H9 (cell line): ENCODE data around the gene DENND4A. TPM values are rescaled to one million over a fixed set of nuclear protein-coding genes. Genes with fewer than 3 reads are reported as not detected.

Experiments used
- DNase-seq: peaks from one replicate; pipeline ENCODE4 v3.0.0-alpha.2; 2017
- H2AFZ ChIP-seq: one replicate; pipeline ENCODE4 v1.6.1; 2013; ENCODE audit warnings: mild to moderate bottlenecking, low read length, control low read depth, moderate library complexity
- H2AK5ac ChIP-seq: 2 replicates; pipeline ENCODE4 v1.6.1; 2013; ENCODE audit warnings: low read length, control low read depth, mixed read lengths; ENCODE audit not compliant: insufficient read length
- H2BK120ac ChIP-seq: one replicate; pipeline ENCODE4 v1.6.1; 2013; ENCODE audit warnings: low read depth, mild to moderate bottlenecking, low read length, control low read depth, inconsistent platforms; ENCODE audit not compliant: poor library complexity, severe bottlenecking
- H2BK12ac ChIP-seq: 2 replicates; pipeline ENCODE4 v1.6.1; 2013; ENCODE audit warnings: low read length, control low read depth, mixed read lengths, low read depth; ENCODE audit not compliant: insufficient read length
- H2BK15ac ChIP-seq: 2 replicates; pipeline ENCODE4 v1.6.1; 2013; ENCODE audit warnings: low read depth, low read length, control low read depth
- H2BK20ac ChIP-seq: one replicate; pipeline ENCODE4 v1.6.1; 2013; ENCODE audit warnings: low read depth, mild to moderate bottlenecking, low read length, control low read depth, inconsistent platforms; ENCODE audit not compliant: poor library complexity, severe bottlenecking
- H2BK5ac ChIP-seq: 2 replicates; pipeline ENCODE4 v1.6.1; 2013; ENCODE audit warnings: low read length, control low read depth, mixed read lengths; ENCODE audit not compliant: insufficient read length
- H3K14ac ChIP-seq: 2 replicates; pipeline ENCODE4 v1.6.1; 2013; ENCODE audit warnings: low read length, control low read depth; ENCODE audit not compliant: insufficient read depth
- H3K18ac ChIP-seq: 2 replicates; pipeline ENCODE4 v1.6.1; 2013; ENCODE audit warnings: low read depth, mild to moderate bottlenecking, mixed read lengths, low read length, control low read depth; ENCODE audit not compliant: insufficient read length
- H3K23ac ChIP-seq: 2 replicates; pipeline ENCODE4 v1.6.1; 2013; ENCODE audit warnings: low read length, control low read depth, mixed read lengths, low read depth; ENCODE audit not compliant: insufficient read length
- H3K23me2 ChIP-seq: 2 replicates; pipeline ENCODE4 v1.6.1; 2013; ENCODE audit warnings: low read depth, mild to moderate bottlenecking, mixed read lengths, low read length, control low read depth; ENCODE audit not compliant: insufficient read length, poor library complexity, severe bottlenecking
- H3K27ac ChIP-seq: 2 replicates; pipeline ENCODE4 v1.5.1; 2013; ENCODE audit warnings: low read length, control low read depth, mixed read lengths, low read depth; ENCODE audit not compliant: insufficient read length
- H3K27me3 ChIP-seq: 2 replicates; pipeline ENCODE4 v1.6.1; 2013; ENCODE audit warnings: low read length, control low read depth, inconsistent platforms; ENCODE audit not compliant: insufficient read depth
- H3K4ac ChIP-seq: 2 replicates; pipeline ENCODE4 v1.6.1; 2013; ENCODE audit warnings: low read depth, mild to moderate bottlenecking, control low read depth, inconsistent platforms, low read length, moderate library complexity
- H3K4me1 ChIP-seq: 2 replicates; pipeline ENCODE4 v1.6.1; 2013; ENCODE audit warnings: low read length, control low read depth, inconsistent platforms; ENCODE audit not compliant: insufficient read depth
- H3K4me2 ChIP-seq: 2 replicates; pipeline ENCODE4 v1.6.1; 2013; ENCODE audit warnings: low read length, control low read depth, mixed read lengths; ENCODE audit not compliant: insufficient read length, insufficient read depth
- H3K56ac ChIP-seq: 2 replicates; pipeline ENCODE4 v1.6.1; 2013; ENCODE audit warnings: low read depth, mild to moderate bottlenecking, mixed read lengths, low read length, control low read depth; ENCODE audit not compliant: insufficient read length
- H3K79me1 ChIP-seq: 2 replicates; pipeline ENCODE4 v1.6.1; 2013; ENCODE audit warnings: low read depth, mild to moderate bottlenecking, moderate library complexity, low read length, control low read depth, inconsistent platforms; ENCODE audit not compliant: insufficient read depth, poor library complexity, severe bottlenecking
- H3K79me2 ChIP-seq: 2 replicates; pipeline ENCODE4 v1.6.1; 2013; ENCODE audit warnings: low read length, control low read depth, inconsistent platforms; ENCODE audit not compliant: insufficient read depth
- H3K9ac ChIP-seq: 2 replicates; pipeline ENCODE4 v1.6.1; 2013; ENCODE audit warnings: low read length, control low read depth, mixed read lengths; ENCODE audit not compliant: insufficient read length; ENCODE audit errors: extremely low read depth
- H3K9me3 ChIP-seq: one replicate; pipeline ENCODE4 v1.6.1; 2013; ENCODE audit warnings: low read depth, low read length, inconsistent platforms; ENCODE audit not compliant: control insufficient read depth
- H3T11ph ChIP-seq: one replicate; pipeline ENCODE4 v1.6.1; 2013; ENCODE audit warnings: mild to moderate bottlenecking, low read length, control low read depth, inconsistent platforms
- H4K20me1 ChIP-seq: one replicate; pipeline ENCODE4 v1.6.1; 2013; ENCODE audit not compliant: control insufficient read depth, insufficient read length, insufficient read depth
- H4K5ac ChIP-seq: 2 replicates; pipeline ENCODE4 v1.6.1; 2013; ENCODE audit warnings: low read depth, mild to moderate bottlenecking, mixed read lengths, low read length, control low read depth; ENCODE audit not compliant: insufficient read length
- H4K8ac ChIP-seq: replicated peaks from 2 replicates; pipeline ENCODE4 v1.6.1; 2013; ENCODE audit warnings: low read length, control low read depth, mixed read lengths, low read depth; ENCODE audit not compliant: insufficient read length
- H4K91ac ChIP-seq: 2 replicates; pipeline ENCODE4 v1.6.1; 2013; ENCODE audit warnings: low read depth, mild to moderate bottlenecking, moderate library complexity, mixed read lengths, low read length, control low read depth; ENCODE audit not compliant: insufficient read length
- H3K27ac Mint-ChIP-seq, 3 experiments: 2 replicates in 2 of 3; 3 replicates in 1 of 3; pipeline ENCODE4 v1.8.0; 2020 to 2021; ENCODE audit warnings: mixed read lengths in 3 of 3, mild to moderate bottlenecking in 1 of 3, moderate library complexity in 1 of 3
- H3K27me3 Mint-ChIP-seq: 2 replicates; pipeline ENCODE4 v1.8.0; 2021; ENCODE audit warnings: low read depth, mild to moderate bottlenecking, moderate library complexity, mixed read lengths
- H3K36me3 Mint-ChIP-seq, 3 experiments: 2 replicates in 2 of 3; 3 replicates in 1 of 3; pipeline ENCODE4 v1.8.0; 2020 to 2021; ENCODE audit warnings: low read depth in 3 of 3, mixed read lengths in 3 of 3; ENCODE audit not compliant: insufficient read depth in 1 of 3
- H3K4me1 Mint-ChIP-seq, 2 experiments: 2 replicates each; pipeline ENCODE4 v1.8.0; 2020; ENCODE audit warnings: mixed read lengths in 2 of 2
- H3K4me3 Mint-ChIP-seq, 2 experiments: 2 replicates in 1 of 2; 3 replicates in 1 of 2; pipeline ENCODE4 v1.8.0; 2020 to 2021; ENCODE audit warnings: mild to moderate bottlenecking in 2 of 2, mixed read lengths in 2 of 2, moderate library complexity in 1 of 2
- H3K9me3 Mint-ChIP-seq, 2 experiments: 2 replicates in 1 of 2; 3 replicates in 1 of 2; pipeline ENCODE4 v1.8.0; 2020; ENCODE audit warnings: mild to moderate bottlenecking in 2 of 2, mixed read lengths in 2 of 2, moderate library complexity in 1 of 2
- WGBS: extraction: QIAGEN DNeasy Blood & Tissue Kit; methylation state at CpG from one replicate; pipeline ENCODE4 v1.1.7; 2013; ENCODE audit warnings: missing lambda C conversion rate, low lambda C conversion rate, mixed read lengths; ENCODE audit not compliant: insufficient read length; ENCODE audit errors: extremely low coverage; 5-methylcytosine and 5-hydroxymethylcytosine counted together
- total RNA-seq: library from RNA; stranded (reverse); gene quantifications from 2 replicates; pipeline ENCODE4 v1.2.1, GENCODE V29; 2021
- TF ChIP-seq, protein P1 (sequence below): fragments of 200-600 bp; sonication (generic); conservative IDR thresholded peaks from 3 replicates; pipeline ENCODE4 v1.8.0; 2021; ENCODE audit warnings: antibody characterized with exemption, mild to moderate bottlenecking

Gene DENND4A
- total RNA-seq, 1 experiment from 2014 or later = 4.7 TPM

DNA sequence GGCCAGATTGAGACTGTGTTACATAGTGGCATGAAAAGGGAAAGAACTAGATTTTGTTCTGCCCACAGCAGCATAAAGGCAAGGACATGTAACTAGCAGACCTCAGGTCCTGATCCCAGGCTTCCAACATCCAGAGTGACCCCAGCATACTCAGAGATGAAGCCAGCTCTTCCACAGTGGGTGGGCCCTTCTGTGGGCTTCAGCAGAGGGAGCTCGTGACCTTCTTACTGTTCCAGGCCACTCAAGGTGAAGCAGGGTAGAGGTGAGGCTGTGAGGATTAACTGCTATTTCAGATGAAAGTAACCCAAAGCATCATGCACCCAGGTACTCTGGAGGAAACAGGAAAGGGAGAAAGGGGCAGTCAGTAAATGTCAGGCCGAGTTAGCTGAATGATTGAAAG lies 171.3 kb downstream of the DENND4A start:
- Mint-ChIP-seq H3K4me3 (no peak overlapping the region), H3K36me3 (peaks cover 0 to 5% (median 1%) of the 10 kb centered on the region in 3 experiments; a peak in 3 of 7 replicates), H3K4me1 (peaks cover 10 to 13% of the 10 kb centered on the region in 2 experiments), H3K27me3 (no peaks in the 10 kb centered on the region), H3K9me3 (no peaks in the 10 kb centered on the region), H3K27ac (no peak overlapping the region; a peak in 1 of 7 replicates)
- no peaks in the 10 kb centered on the region for H3K9me3 ChIP-seq
- no peak for DNase-seq
- no peaks in the 10 kb centered on the region for H3K79me2 ChIP-seq
- no peaks in the 10 kb centered on the region for H3K79me1 ChIP-seq
- no peaks in the 10 kb centered on the region for H3K27me3 ChIP-seq
- H3K18ac ChIP-seq = no peak overlapping the region
- H2BK20ac ChIP-seq = no peak overlapping the region
- no peaks in the 10 kb centered on the region for H4K20me1 ChIP-seq
- H2BK5ac ChIP-seq = no peak overlapping the region
- H4K8ac ChIP-seq = no peak overlapping the region
- no CpG with 5 or more reads among the region's 2 CpGs for WGBS
- no peak overlapping the region for H3K4ac ChIP-seq
- no peak overlapping the region for H4K5ac ChIP-seq
- no peak overlapping the region for H2BK15ac ChIP-seq
- no peak overlapping the region for H3K27ac ChIP-seq
- H3K23me2 ChIP-seq = no peaks in the 10 kb centered on the region
- H3K14ac ChIP-seq = no peak overlapping the region
- TF ChIP-seq, protein P1, sequence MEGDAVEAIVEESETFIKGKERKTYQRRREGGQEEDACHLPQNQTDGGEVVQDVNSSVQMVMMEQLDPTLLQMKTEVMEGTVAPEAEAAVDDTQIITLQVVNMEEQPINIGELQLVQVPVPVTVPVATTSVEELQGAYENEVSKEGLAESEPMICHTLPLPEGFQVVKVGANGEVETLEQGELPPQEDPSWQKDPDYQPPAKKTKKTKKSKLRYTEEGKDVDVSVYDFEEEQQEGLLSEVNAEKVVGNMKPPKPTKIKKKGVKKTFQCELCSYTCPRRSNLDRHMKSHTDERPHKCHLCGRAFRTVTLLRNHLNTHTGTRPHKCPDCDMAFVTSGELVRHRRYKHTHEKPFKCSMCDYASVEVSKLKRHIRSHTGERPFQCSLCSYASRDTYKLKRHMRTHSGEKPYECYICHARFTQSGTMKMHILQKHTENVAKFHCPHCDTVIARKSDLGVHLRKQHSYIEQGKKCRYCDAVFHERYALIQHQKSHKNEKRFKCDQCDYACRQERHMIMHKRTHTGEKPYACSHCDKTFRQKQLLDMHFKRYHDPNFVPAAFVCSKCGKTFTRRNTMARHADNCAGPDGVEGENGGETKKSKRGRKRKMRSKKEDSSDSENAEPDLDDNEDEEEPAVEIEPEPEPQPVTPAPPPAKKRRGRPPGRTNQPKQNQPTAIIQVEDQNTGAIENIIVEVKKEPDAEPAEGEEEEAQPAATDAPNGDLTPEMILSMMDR = no peak
- no peak overlapping the region for H2BK120ac ChIP-seq
- H2AK5ac ChIP-seq = no peak overlapping the region
- H3T11ph ChIP-seq = no peak overlapping the region
- no peak overlapping the region for H3K9ac ChIP-seq
- H3K23ac ChIP-seq = no peak overlapping the region
- H2AFZ ChIP-seq = no peak overlapping the region
- H4K91ac ChIP-seq = no peak overlapping the region
- no peak overlapping the region for H3K4me2 ChIP-seq
- peaks cover 6% of the 10 kb centered on the region; the same call in 1 of the 2 replicates for H3K4me1 ChIP-seq
- H3K56ac ChIP-seq = no peak overlapping the region
- no peak overlapping the region for H2BK12ac ChIP-seq
